ENCODE measurements around the gene CNNM2. TPM values are rescaled to one million over a fixed set of nuclear protein-coding genes. Genes with fewer than 3 reads are reported as not detected.

Gene CNNM2
- total RNA-seq, 1 donor from 2014 or later: 3.9 TPM

GRCh38 chr10:102945962-102946361 is 27.9 kb downstream of the CNNM2 start:
- no peaks in the 10 kb centered on the region for H3K36me3 ChIP-seq (ENCODE audit: control insufficient read depth, insufficient read depth, low read length)
- no peak for TF ChIP-seq CTCF (IDR thresholded peaks at IDR 0.05; ENCODE audit: insufficient read depth, low read length, severe bottlenecking)
- H3K27me3 ChIP-seq (ENCODE audit: control insufficient read depth, insufficient read depth, low read length): no peaks in the 10 kb centered on the region
- FAIRE-seq (no peak), DNase-seq (ENCODE audit: low read depth) (no peak)
- no peak overlapping the region for H3K4me3 ChIP-seq (ENCODE audit: low read depth, low read length)

GRCh38 chr10:102946992-102947391 is 28.9 kb downstream of the CNNM2 start:
- no peak overlapping the region for H3K4me3 ChIP-seq (ENCODE audit: low read depth, low read length)
- no peak for TF ChIP-seq CTCF (IDR thresholded peaks at IDR 0.05; ENCODE audit: insufficient read depth, low read length, severe bottlenecking)
- H3K27me3 ChIP-seq (ENCODE audit: control insufficient read depth, insufficient read depth, low read length): no peaks in the 10 kb centered on the region
- DNase-seq (ENCODE audit: low read depth) (no peak), FAIRE-seq (no peak)
- H3K36me3 ChIP-seq (ENCODE audit: control insufficient read depth, insufficient read depth, low read length): no peaks in the 10 kb centered on the region

GRCh38 chr10:102948176-102948575 is 30.1 kb downstream of the CNNM2 start:
- Histone ChIP-seq H3K27me3 (ENCODE audit: control insufficient read depth, insufficient read depth, low read length) (no peaks in the 10 kb centered on the region), H3K36me3 (ENCODE audit: control insufficient read depth, insufficient read depth, low read length) (no peaks in the 10 kb centered on the region), H3K4me3 (ENCODE audit: low read depth, low read length) (no peak overlapping the region)
- TF ChIP-seq CTCF (IDR thresholded peaks at IDR 0.05; ENCODE audit: insufficient read depth, low read length, severe bottlenecking): no peak
- no peak for DNase-seq (ENCODE audit: low read depth)
- peak; percentile 90 for FAIRE-seq

GRCh38 chr10:102948786-102949185 is 30.7 kb downstream of the CNNM2 start:
- Histone ChIP-seq H3K4me3 (ENCODE audit: low read depth, low read length) (no peak overlapping the region), H3K36me3 (ENCODE audit: control insufficient read depth, insufficient read depth, low read length) (no peaks in the 10 kb centered on the region), H3K27me3 (ENCODE audit: control insufficient read depth, insufficient read depth, low read length) (no peaks in the 10 kb centered on the region)
- FAIRE-seq (no peak), DNase-seq (ENCODE audit: low read depth) (no peak)
- no peak for TF ChIP-seq CTCF (IDR thresholded peaks at IDR 0.05; ENCODE audit: insufficient read depth, low read length, severe bottlenecking)

- no peaks in the 10 kb centered on the region for H3K27me3 ChIP-seq (ENCODE audit: control insufficient read depth, insufficient read depth, low read length)
- H3K36me3 ChIP-seq (ENCODE audit: control insufficient read depth, insufficient read depth, low read length): no peaks in the 10 kb centered on the region
- TF ChIP-seq CTCF (IDR thresholded peaks at IDR 0.05; ENCODE audit: insufficient read depth, low read length, severe bottlenecking): no peak
- DNase-seq (ENCODE audit: low read depth) (peak; percentile 23), FAIRE-seq (no peak)
- no peak overlapping the region for H3K4me3 ChIP-seq (ENCODE audit: low read depth, low read length)
Observed at GRCh38 chr10:102949916-102950315, 31.8 kb downstream of the CNNM2 start.

- DNase-seq (ENCODE audit: low read depth) (no peak), FAIRE-seq (no peak)
- H3K36me3 ChIP-seq (ENCODE audit: control insufficient read depth, insufficient read depth, low read length): no peaks in the 10 kb centered on the region
- no peak overlapping the region for H3K4me3 ChIP-seq (ENCODE audit: low read depth, low read length)
- TF ChIP-seq CTCF (IDR thresholded peaks at IDR 0.05; ENCODE audit: insufficient read depth, low read length, severe bottlenecking): no peak
- H3K27me3 ChIP-seq (ENCODE audit: control insufficient read depth, insufficient read depth, low read length): no peaks in the 10 kb centered on the region
Observed at GRCh38 chr10:102951316-102951715, 33.2 kb downstream of the CNNM2 start.
